GM12892 (cell line): Measurements from ENCODE around the gene STIMATE.

ENCODE experiments used
- POLR2A ChIP-seq: IDR thresholded peaks from 2 replicates; pipeline ENCODE4 v1.6.1; 2011; ENCODE audit warnings: low read depth, low read length, control low read depth
- TAF1 ChIP-seq: IDR thresholded peaks from 2 replicates; pipeline ENCODE4 v1.6.1; 2011; ENCODE audit warnings: low read depth, mild to moderate bottlenecking, control low read depth, low read length, borderline replicate concordance

DNA sequence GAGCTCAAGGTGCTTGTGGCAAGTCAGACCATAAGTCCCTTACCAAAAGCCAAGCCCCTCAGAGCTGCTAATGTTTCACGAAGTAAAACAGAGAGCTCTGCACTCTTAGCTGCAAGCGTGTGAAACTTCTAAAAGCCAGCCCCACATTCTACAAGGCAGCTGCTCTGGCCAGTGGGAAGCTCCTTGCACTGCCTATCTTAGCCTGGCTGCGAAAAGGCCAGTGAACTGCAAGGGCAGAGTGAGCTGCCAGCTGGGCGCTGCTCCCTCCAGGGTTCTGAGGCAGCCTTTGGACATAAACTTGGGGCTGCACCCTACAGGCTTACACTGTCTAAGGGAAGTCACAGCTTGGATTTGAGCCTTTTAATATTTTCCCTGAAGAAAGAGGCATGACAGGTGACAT, 60.4 kb downstream of the STIMATE start:
- no peak for TF ChIP-seq POLR2A
- no peak for TF ChIP-seq TAF1
